ENCODE results near the gene BTF3.

The BTF3 gene

GRCh38 chr5:73534011-73534644, 35.9 kb downstream of the BTF3 start:
- CTCF ChIA-PET, result no interaction called here
- DNase-seq (ENCODE audit: extremely low spot score), result no peak
- POLR2A ChIA-PET, result no interaction called here
- TF ChIP-seq FOXM1 (IDR thresholded peaks at IDR 0.05; ENCODE audit: borderline replicate concordance) (no peak), FOXA1 (IDR thresholded peaks at IDR 0.05) (no peak), ZNF384 (IDR thresholded peaks at IDR 0.05) (no peak), FOXK2 (IDR thresholded peaks at IDR 0.05) (no peak), NFRKB (IDR thresholded peaks at IDR 0.05) (no peak), BHLHE40 (IDR thresholded peaks at IDR 0.05; ENCODE audit: borderline replicate concordance) (no peak), ARNT (IDR thresholded peaks at IDR 0.05) (no peak), LEF1 (IDR thresholded peaks at IDR 0.05; ENCODE audit: borderline replicate concordance) (no peak), SUZ12 (IDR thresholded peaks at IDR 0.05) (no peak), HDGF (IDR thresholded peaks at IDR 0.05; ENCODE audit: borderline replicate concordance) (no peak), ELF4 (IDR thresholded peaks at IDR 0.05) (no peak)

- ChIA-PET POLR2A (no interaction called here), CTCF (interaction anchor here (0.6 to 0.7 kb wide), 2 partner anchors 16 to 69 kb away, joined by 3 to 4 read pairs; no protein-coding TSS in a partner anchor)
- no peak for DNase-seq (ENCODE audit: extremely low spot score)
- no peak for TF ChIP-seq CTBP1 (IDR thresholded peaks at IDR 0.05; ENCODE audit: borderline replicate concordance)
- no peak for TF ChIP-seq NFRKB (IDR thresholded peaks at IDR 0.05)
- TF ChIP-seq FOXA1 (IDR thresholded peaks at IDR 0.05), result no peak
- no peak for TF ChIP-seq FOXK2 (IDR thresholded peaks at IDR 0.05)
- TF ChIP-seq SUZ12 (IDR thresholded peaks at IDR 0.05), result no peak
- TF ChIP-seq L3MBTL2 (conservative IDR thresholded peaks at IDR 0.05), result no peak
- no peak for TF ChIP-seq TARDBP (IDR thresholded peaks at IDR 0.05)
- TF ChIP-seq ZNF384 (IDR thresholded peaks at IDR 0.05), result no peak
- no peak for TF ChIP-seq BHLHE40 (IDR thresholded peaks at IDR 0.05; ENCODE audit: borderline replicate concordance)
- TF ChIP-seq PKNOX1 (IDR thresholded peaks at IDR 0.05), result no peak
- TF ChIP-seq HDGF (IDR thresholded peaks at IDR 0.05; ENCODE audit: borderline replicate concordance), result no peak
- TF ChIP-seq SP1 (IDR thresholded peaks at IDR 0.05), result no peak
- TF ChIP-seq ELF4 (IDR thresholded peaks at IDR 0.05), result no peak
- no peak for TF ChIP-seq FOXM1 (IDR thresholded peaks at IDR 0.05; ENCODE audit: borderline replicate concordance)
- TF ChIP-seq ARNT (IDR thresholded peaks at IDR 0.05), result no peak
- no peak for TF ChIP-seq LEF1 (IDR thresholded peaks at IDR 0.05; ENCODE audit: borderline replicate concordance)
Measured at GRCh38 chr5:73534971-73535370, 36.7 kb downstream of the BTF3 start.

- TF ChIP-seq L3MBTL2 (conservative IDR thresholded peaks at IDR 0.05) (no peak), PKNOX1 (IDR thresholded peaks at IDR 0.05) (no peak), FOXA1 (IDR thresholded peaks at IDR 0.05) (no peak), FOXM1 (IDR thresholded peaks at IDR 0.05; ENCODE audit: borderline replicate concordance) (no peak), NFRKB (IDR thresholded peaks at IDR 0.05) (no peak), BHLHE40 (IDR thresholded peaks at IDR 0.05; ENCODE audit: borderline replicate concordance) (no peak), SP1 (IDR thresholded peaks at IDR 0.05) (no peak), HDGF (IDR thresholded peaks at IDR 0.05; ENCODE audit: borderline replicate concordance) (no peak), SUZ12 (IDR thresholded peaks at IDR 0.05) (no peak)
- ChIA-PET POLR2A (no interaction called here), CTCF (no interaction called here)
- no peak for DNase-seq (ENCODE audit: extremely low spot score)
Measured at GRCh38 chr5:73539730-73540129, 41.5 kb downstream of the BTF3 start.

- CTCF ChIA-PET, result no interaction called here
- POLR2A ChIA-PET, result no interaction called here
- no peak for DNase-seq (ENCODE audit: extremely low spot score)
- TF ChIP-seq CTBP1 (IDR thresholded peaks at IDR 0.05; ENCODE audit: borderline replicate concordance) (no peak), ARNT (IDR thresholded peaks at IDR 0.05) (no peak), FOXA1 (IDR thresholded peaks at IDR 0.05) (no peak), ELF4 (IDR thresholded peaks at IDR 0.05) (no peak), FOXM1 (IDR thresholded peaks at IDR 0.05; ENCODE audit: borderline replicate concordance) (no peak), ZNF384 (IDR thresholded peaks at IDR 0.05) (no peak), FOXK2 (IDR thresholded peaks at IDR 0.05) (no peak), L3MBTL2 (conservative IDR thresholded peaks at IDR 0.05) (no peak), LEF1 (IDR thresholded peaks at IDR 0.05; ENCODE audit: borderline replicate concordance) (no peak), TARDBP (IDR thresholded peaks at IDR 0.05) (no peak), SP1 (IDR thresholded peaks at IDR 0.05) (no peak), SUZ12 (IDR thresholded peaks at IDR 0.05) (no peak), NFRKB (IDR thresholded peaks at IDR 0.05) (no peak)
Measured at GRCh38 chr5:73540192-73540591, 42.0 kb downstream of the BTF3 start.

GRCh38 chr5:73542020-73542419, 43.8 kb downstream of the BTF3 start:
- ChIA-PET POLR2A (no interaction called here), CTCF (no interaction called here)
- no peak for TF ChIP-seq FOXK2 (IDR thresholded peaks at IDR 0.05)
- no peak for TF ChIP-seq LEF1 (IDR thresholded peaks at IDR 0.05; ENCODE audit: borderline replicate concordance)
- TF ChIP-seq TARDBP (IDR thresholded peaks at IDR 0.05), result no peak
- no peak for TF ChIP-seq PKNOX1 (IDR thresholded peaks at IDR 0.05)
- TF ChIP-seq FOXA1 (IDR thresholded peaks at IDR 0.05), result no peak
- TF ChIP-seq ZNF384 (IDR thresholded peaks at IDR 0.05), result no peak
- TF ChIP-seq FOXM1 (IDR thresholded peaks at IDR 0.05; ENCODE audit: borderline replicate concordance), result no peak
- no peak for TF ChIP-seq NFRKB (IDR thresholded peaks at IDR 0.05)
- no peak for TF ChIP-seq CTBP1 (IDR thresholded peaks at IDR 0.05; ENCODE audit: borderline replicate concordance)
- TF ChIP-seq HDGF (IDR thresholded peaks at IDR 0.05; ENCODE audit: borderline replicate concordance), result no peak
- no peak for TF ChIP-seq L3MBTL2 (conservative IDR thresholded peaks at IDR 0.05)
- TF ChIP-seq BHLHE40 (IDR thresholded peaks at IDR 0.05; ENCODE audit: borderline replicate concordance), result no peak
- no peak for TF ChIP-seq ARNT (IDR thresholded peaks at IDR 0.05)
- no peak for TF ChIP-seq ELF4 (IDR thresholded peaks at IDR 0.05)
- TF ChIP-seq SUZ12 (IDR thresholded peaks at IDR 0.05), result no peak
- no peak for TF ChIP-seq SP1 (IDR thresholded peaks at IDR 0.05)
- DNase-seq (ENCODE audit: extremely low spot score), result no peak
